Left ventricle myocardium inferior (tissue), 1 donor: Measurements from ENCODE around the gene PRDM11. TPM values are rescaled to one million over a fixed set of nuclear protein-coding genes. Genes with fewer than 3 reads are reported as not detected.

Experiments used
- DNase-seq: peaks from one replicate; pipeline ENCODE4 v3.0.0-alpha.2; 2020
- H3K27ac ChIP-seq: fragments of 200-600 bp; replicated peaks from 2 replicates; pipeline ENCODE4 v1.8.0; 2021
- H3K27me3 ChIP-seq: fragments of 200-600 bp; 2 replicates; pipeline ENCODE4 v1.8.0; 2021; ENCODE audit warnings: low read depth
- H3K36me3 ChIP-seq: fragments of 200-600 bp; 2 replicates; pipeline ENCODE4 v1.8.0; 2021
- H3K4me1 ChIP-seq: fragments of 200-600 bp; 2 replicates; pipeline ENCODE4 v1.8.0; 2021
- H3K4me3 ChIP-seq: fragments of 200-600 bp; 2 replicates; pipeline ENCODE4 v1.8.0; 2021; ENCODE audit warnings: mild to moderate bottlenecking, moderate library complexity
- H3K9me3 ChIP-seq: fragments of 200-600 bp; replicated peaks from 2 replicates; pipeline ENCODE4 v1.8.0; 2021
- intact Hi-C: fragments of 100-400 bp; cut with micrococcal nuclease; formaldehyde crosslinking; loops from one replicate; pipeline ENCODE4 v1.11.0; 2022
- total RNA-seq: library from RNA; stranded (reverse); fragmentation: NEBNext Ultra II Directional; extraction: Animal tissue kit (Norgen Biotek cat#: 25700); gene quantifications from one replicate; pipeline ENCODE4 v1.2.1, GENCODE V29; 2021
- TF ChIP-seq, protein P1 (sequence below): fragments of 200-600 bp; IDR thresholded peaks from 2 replicates; pipeline ENCODE4 v1.8.0; 2021; ENCODE audit warnings: antibody characterized with exemption, mild to moderate bottlenecking, borderline replicate concordance
- donor health status: DM: no; HTN: yes; CAD: no; lungs with severe emphysema.

PRDM11 gene
- total RNA-seq, 1 donor from 2014 or later, result 17.2 TPM

DNA sequence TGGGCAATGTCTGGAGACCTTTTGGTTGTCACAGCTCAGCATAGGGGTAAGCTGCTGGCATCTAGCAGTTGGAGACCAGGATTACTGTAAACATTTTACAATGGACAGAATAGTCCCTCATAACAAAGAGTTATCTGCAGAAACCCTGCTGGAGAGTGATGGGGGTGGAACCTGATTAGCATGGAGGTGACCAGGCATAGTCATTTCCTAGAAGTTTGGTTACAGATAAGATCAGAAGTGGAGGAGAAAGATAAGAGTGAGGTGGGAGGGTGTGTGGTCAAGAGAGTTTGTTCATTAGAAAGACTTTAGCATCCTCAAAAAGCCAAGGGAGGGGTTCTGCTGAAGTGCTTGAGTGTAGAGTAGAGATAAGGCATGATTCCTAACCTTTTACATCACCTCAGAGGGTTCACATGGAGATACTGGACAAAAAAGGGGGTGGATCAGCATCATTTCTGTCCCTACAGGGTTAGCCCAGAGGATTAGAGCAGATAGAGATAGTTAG is 38.8 kb downstream of the PRDM11 start:
- DNase-seq, result no peak
- intact Hi-C loops, result no loop called here
- TF ChIP-seq, protein P1, sequence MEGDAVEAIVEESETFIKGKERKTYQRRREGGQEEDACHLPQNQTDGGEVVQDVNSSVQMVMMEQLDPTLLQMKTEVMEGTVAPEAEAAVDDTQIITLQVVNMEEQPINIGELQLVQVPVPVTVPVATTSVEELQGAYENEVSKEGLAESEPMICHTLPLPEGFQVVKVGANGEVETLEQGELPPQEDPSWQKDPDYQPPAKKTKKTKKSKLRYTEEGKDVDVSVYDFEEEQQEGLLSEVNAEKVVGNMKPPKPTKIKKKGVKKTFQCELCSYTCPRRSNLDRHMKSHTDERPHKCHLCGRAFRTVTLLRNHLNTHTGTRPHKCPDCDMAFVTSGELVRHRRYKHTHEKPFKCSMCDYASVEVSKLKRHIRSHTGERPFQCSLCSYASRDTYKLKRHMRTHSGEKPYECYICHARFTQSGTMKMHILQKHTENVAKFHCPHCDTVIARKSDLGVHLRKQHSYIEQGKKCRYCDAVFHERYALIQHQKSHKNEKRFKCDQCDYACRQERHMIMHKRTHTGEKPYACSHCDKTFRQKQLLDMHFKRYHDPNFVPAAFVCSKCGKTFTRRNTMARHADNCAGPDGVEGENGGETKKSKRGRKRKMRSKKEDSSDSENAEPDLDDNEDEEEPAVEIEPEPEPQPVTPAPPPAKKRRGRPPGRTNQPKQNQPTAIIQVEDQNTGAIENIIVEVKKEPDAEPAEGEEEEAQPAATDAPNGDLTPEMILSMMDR, result no peak
- peaks cover 53% of the 10 kb centered on the region for H3K36me3 ChIP-seq
- no peak overlapping the region for H3K27ac ChIP-seq
- no peak overlapping the region for H3K4me3 ChIP-seq
- H3K27me3 ChIP-seq, result no peaks in the 10 kb centered on the region
- H3K4me1 ChIP-seq, result peaks cover 22% of the 10 kb centered on the region
- no peaks in the 10 kb centered on the region for H3K9me3 ChIP-seq

DNA sequence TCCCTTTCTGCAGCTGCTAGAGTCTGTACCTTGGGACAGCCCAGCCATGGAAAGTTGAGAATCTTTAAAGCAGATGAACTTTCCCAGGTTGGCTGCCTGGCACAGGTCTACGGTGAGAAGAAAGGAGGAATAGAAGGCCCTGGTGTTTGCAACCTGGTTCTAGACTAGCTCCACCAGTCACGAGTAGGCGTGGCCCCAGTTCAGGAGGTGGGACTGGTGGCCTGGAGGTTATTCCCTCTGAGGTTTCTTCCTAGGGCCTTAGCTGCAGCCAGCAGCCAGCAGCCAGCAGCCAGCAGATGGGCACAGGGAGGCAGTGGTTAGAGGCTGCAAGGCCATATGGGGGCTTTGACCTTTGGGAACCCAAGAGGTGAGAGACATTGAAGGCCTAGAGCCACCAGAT is 40.9 kb downstream of the PRDM11 start:
- no peaks in the 10 kb centered on the region for H3K27me3 ChIP-seq
- no peak for DNase-seq
- no peak overlapping the region for H3K27ac ChIP-seq
- intact Hi-C loops, result no loop called here
- no peak overlapping the region for H3K4me3 ChIP-seq
- H3K36me3 ChIP-seq, result peaks cover 63% of the 10 kb centered on the region
- peaks cover 4% of the 10 kb centered on the region for H3K4me1 ChIP-seq
- TF ChIP-seq, protein P1, result no peak
- H3K9me3 ChIP-seq, result peaks cover 17% of the 10 kb centered on the region

DNA sequence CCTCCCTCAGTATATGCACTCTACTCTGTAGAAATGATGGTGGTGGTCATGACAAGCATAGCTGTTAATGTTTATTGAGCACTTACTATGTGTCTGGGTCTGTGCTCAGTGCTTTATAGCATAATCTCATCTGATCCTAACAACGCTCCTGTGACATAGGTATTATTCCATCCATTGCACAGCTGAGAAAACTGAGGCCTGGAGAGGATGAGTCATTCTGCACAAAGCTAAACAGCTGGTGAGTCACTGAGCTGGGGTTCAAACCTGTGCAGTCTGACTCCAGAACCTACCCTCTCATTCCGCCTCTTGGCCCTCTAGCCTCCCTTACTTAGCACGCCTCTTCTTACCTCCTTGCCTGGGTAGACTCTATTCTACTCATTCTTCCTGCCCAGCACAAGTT is 41.7 kb downstream of the PRDM11 start:
- peaks cover 57% of the 10 kb centered on the region for H3K36me3 ChIP-seq
- DNase-seq, result no peak
- TF ChIP-seq, protein P1, result no peak
- no peaks in the 10 kb centered on the region for H3K4me1 ChIP-seq
- intact Hi-C loops, result no loop called here
- H3K9me3 ChIP-seq, result peaks cover 17% of the 10 kb centered on the region
- H3K27me3 ChIP-seq, result no peaks in the 10 kb centered on the region
- no peak overlapping the region for H3K27ac ChIP-seq
- no peak overlapping the region for H3K4me3 ChIP-seq

DNA sequence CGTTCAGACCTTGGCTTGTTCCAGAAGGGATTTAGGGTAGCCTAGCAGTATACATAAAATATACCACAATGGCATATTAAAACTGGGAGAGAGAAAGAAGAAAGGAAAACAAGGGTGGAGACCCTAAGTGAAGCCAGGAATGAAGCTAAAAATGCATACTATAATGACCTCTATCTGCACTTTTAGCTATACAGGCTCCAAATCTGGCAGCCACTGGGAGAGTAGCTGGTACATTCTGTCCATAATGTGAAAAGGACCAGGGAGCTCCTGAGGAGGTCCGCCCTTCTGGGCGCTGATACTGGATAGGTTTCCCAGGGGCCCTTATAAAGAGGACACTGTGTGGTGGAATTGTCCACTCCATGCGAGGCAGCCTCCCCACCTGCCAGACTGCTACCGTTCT is 42.8 kb downstream of the PRDM11 start:
- Histone ChIP-seq H3K36me3 (peaks cover 47% of the 10 kb centered on the region), H3K9me3 (peaks cover 17% of the 10 kb centered on the region), H3K27me3 (no peaks in the 10 kb centered on the region), H3K4me3 (no peak overlapping the region), H3K27ac (no peak overlapping the region), H3K4me1 (peaks cover 10% of the 10 kb centered on the region)
- no peak for DNase-seq
- TF ChIP-seq, protein P1, result no peak
- intact Hi-C loops, result no loop called here

DNA sequence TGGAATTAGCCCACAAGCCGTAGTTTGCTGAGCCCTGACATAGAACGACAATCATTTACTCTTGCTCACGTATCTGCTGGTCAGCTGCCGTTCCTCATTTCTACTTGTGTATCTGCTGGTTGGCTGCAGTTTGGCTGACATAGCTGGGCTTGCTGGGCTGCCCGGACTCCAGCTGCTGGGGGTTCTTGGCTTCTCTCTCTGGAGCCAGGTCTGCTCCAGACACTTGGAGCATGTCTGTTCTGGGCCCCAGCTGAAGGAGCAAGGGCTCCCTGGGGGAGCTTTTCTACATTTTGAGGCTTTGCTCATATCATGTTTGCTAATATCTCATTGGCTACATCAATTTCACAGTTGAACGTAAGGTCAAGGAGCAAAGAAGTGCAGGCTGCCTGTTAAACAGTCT is 47.3 kb downstream of the PRDM11 start:
- peaks cover 22% of the 10 kb centered on the region for H3K36me3 ChIP-seq
- H3K9me3 ChIP-seq, result peaks cover 17% of the 10 kb centered on the region
- H3K27ac ChIP-seq, result peak overlapping the region; percentile 47
- DNase-seq, result peak; percentile 63
- intact Hi-C loops, result no loop called here
- H3K4me3 ChIP-seq, result no peak overlapping the region
- no peaks in the 10 kb centered on the region for H3K27me3 ChIP-seq
- TF ChIP-seq, protein P1, result no peak
- peaks cover 12% of the 10 kb centered on the region for H3K4me1 ChIP-seq
